DOHH2 (cell line): Measurements from ENCODE around the gene IQSEC3.
A peak's percentile ranks its signal among the peaks of the same experiment; 100 is the strongest.

Experiments used
- H3F3A ChIP-seq: fragments of 200-600 bp; sonication (generic), shearing (Covaris generic); 2 replicates; pipeline ENCODE4 v1.6.0; 2016; ENCODE audit warnings: antibody characterized with exemption, mild to moderate bottlenecking; ENCODE audit not compliant: control insufficient read depth, insufficient read depth
- H3K27ac ChIP-seq: fragments of 200-600 bp; sonication (generic); 2 replicates; pipeline ENCODE4 v1.5.1; 2014; ENCODE audit warnings: low read depth, mild to moderate bottlenecking, low read length, moderate library complexity
- H3K27me3 ChIP-seq: fragments of 200-600 bp; sonication (generic); 2 replicates; pipeline ENCODE4 v1.6.1; 2014; ENCODE audit warnings: mild to moderate bottlenecking, low read length, mixed read lengths; ENCODE audit not compliant: control insufficient read depth
- H3K36me3 ChIP-seq: fragments of 200-600 bp; sonication (generic); 2 replicates; pipeline ENCODE4 v1.6.1; 2014; ENCODE audit warnings: mild to moderate bottlenecking, low read length, moderate library complexity, mixed read lengths; ENCODE audit not compliant: control insufficient read depth
- H3K4me1 ChIP-seq: fragments of 200-600 bp; sonication (generic); 2 replicates; pipeline ENCODE4 v1.6.1; 2014; ENCODE audit warnings: mild to moderate bottlenecking, low read length, mixed read lengths; ENCODE audit not compliant: control insufficient read depth
- H3K4me2 ChIP-seq: fragments of 200-600 bp; sonication (generic); 2 replicates; pipeline ENCODE4 v1.6.0; 2014; ENCODE audit warnings: mild to moderate bottlenecking, low read length, moderate library complexity
- H3K4me3 ChIP-seq: fragments of 200-600 bp; sonication (generic); 2 replicates; pipeline ENCODE4 v1.5.1; 2014; ENCODE audit warnings: mild to moderate bottlenecking, low read length, mixed read lengths
- H3K79me2 ChIP-seq: fragments of 200-600 bp; sonication (generic); 2 replicates; pipeline ENCODE4 v1.6.1; 2014; ENCODE audit warnings: mild to moderate bottlenecking, low read length, mixed read lengths; ENCODE audit not compliant: control insufficient read depth
- H3K9me2 ChIP-seq: fragments of 200-600 bp; sonication (generic); replicated peaks from 2 replicates; pipeline ENCODE4 v1.6.1; 2014; ENCODE audit warnings: mild to moderate bottlenecking, low read length, mixed read lengths; ENCODE audit not compliant: control insufficient read depth
- H3K9me3 ChIP-seq: fragments of 200-600 bp; sonication (generic); 2 replicates; pipeline ENCODE4 v1.6.1; 2014; ENCODE audit warnings: antibody characterized with exemption, low read length, mixed read lengths; ENCODE audit not compliant: control insufficient read depth, insufficient read depth
- H4K20me1 ChIP-seq: fragments of 200-600 bp; sonication (generic); 2 replicates; pipeline ENCODE4 v1.6.0; 2014; ENCODE audit warnings: low read depth, mild to moderate bottlenecking, antibody characterized with exemption, low read length, moderate library complexity; ENCODE audit not compliant: control insufficient read depth, insufficient read depth
- CTCF ChIP-seq: fragments of 200-600 bp; sonication (generic); IDR thresholded peaks from one replicate; pipeline ENCODE4 v1.5.1; 2014; ENCODE audit warnings: antibody characterized with exemption, mild to moderate bottlenecking, low read depth, low read length; ENCODE audit not compliant: poor library complexity, severe bottlenecking
- EZH2phosphoT487 ChIP-seq: fragments of 200-600 bp; sonication (generic); IDR thresholded peaks from 2 replicates; pipeline ENCODE4 v1.6.1; 2017; ENCODE audit warnings: borderline replicate concordance, mild to moderate bottlenecking, antibody characterized with exemption, low read length, moderate library complexity, mixed read lengths

The IQSEC3 gene

GRCh38 chr12:218728-219590 lies 152.4 kb downstream of the IQSEC3 start:
- Histone ChIP-seq H3K4me2 (no peak overlapping the region), H3F3A (no peaks in the 10 kb centered on the region), H3K9me2 (no peaks in the 10 kb centered on the region), H4K20me1 (no peaks in the 10 kb centered on the region; the same call in 1 of the 2 replicates), H3K27me3 (peaks cover 24% of the 10 kb centered on the region), H3K9me3 (no peaks in the 10 kb centered on the region), H3K36me3 (no peaks in the 10 kb centered on the region), H3K27ac (no peak overlapping the region), H3K4me3 (no peak overlapping the region), H3K79me2 (no peaks in the 10 kb centered on the region), H3K4me1 (peaks cover 10% of the 10 kb centered on the region)
- TF ChIP-seq EZH2phosphoT487: no peak
- no peak for TF ChIP-seq CTCF

GRCh38 chr12:219891-220352 lies 153.4 kb downstream of the IQSEC3 start:
- no peaks in the 10 kb centered on the region for H3K9me3 ChIP-seq
- H3K27me3 ChIP-seq: peaks cover 14% of the 10 kb centered on the region
- H3F3A ChIP-seq: no peaks in the 10 kb centered on the region
- no peaks in the 10 kb centered on the region for H3K9me2 ChIP-seq
- H3K27ac ChIP-seq: no peak overlapping the region
- no peaks in the 10 kb centered on the region for H3K79me2 ChIP-seq
- no peaks in the 10 kb centered on the region; the same call in 1 of the 2 replicates for H4K20me1 ChIP-seq
- H3K4me2 ChIP-seq: 0 out of 2 replicates have a peak overlapping the region, but pooled peaks have one; percentile 10
- TF ChIP-seq EZH2phosphoT487: no peak
- TF ChIP-seq CTCF: peak; percentile 98
- no peak overlapping the region for H3K4me3 ChIP-seq
- H3K36me3 ChIP-seq: no peaks in the 10 kb centered on the region
- H3K4me1 ChIP-seq: peaks cover 7% of the 10 kb centered on the region

- Histone ChIP-seq H3K4me2 (no peak overlapping the region), H3K4me3 (no peak overlapping the region), H3K79me2 (no peaks in the 10 kb centered on the region), H3F3A (no peaks in the 10 kb centered on the region), H3K9me2 (no peaks in the 10 kb centered on the region), H3K9me3 (no peaks in the 10 kb centered on the region), H3K36me3 (no peaks in the 10 kb centered on the region), H3K27ac (no peak overlapping the region), H3K27me3 (peaks cover 9% of the 10 kb centered on the region), H4K20me1 (no peaks in the 10 kb centered on the region; the same call in 1 of the 2 replicates), H3K4me1 (peaks cover 1% of the 10 kb centered on the region)
- no peak for TF ChIP-seq EZH2phosphoT487
- no peak for TF ChIP-seq CTCF
Observed at GRCh38 chr12:220491-220890, 153.9 kb downstream of the IQSEC3 start.
